Measurements from ENCODE around the gene PPP1R3C. TPM values are rescaled to one million over a fixed set of nuclear protein-coding genes. Genes with fewer than 3 reads are reported as not detected.

Gene PPP1R3C
- total RNA-seq, 1 donor from 2014 or later: 3.0 TPM

Other genes starting within 250 kb of the PPP1R3C start
- 10.5 TPM for gene HECTD2, start 222.7 kb downstream of the PPP1R3C start, total RNA-seq
- 33.7 TPM for gene TNKS2, start 165.4 kb upstream of the PPP1R3C start, total RNA-seq